ENCODE measurements around the gene TOM1. TPM values are rescaled to one million over a fixed set of nuclear protein-coding genes. Genes with fewer than 3 reads are reported as not detected.

TOM1 gene
- total RNA-seq, 2 experiments from 2014 or later = 211 to 219 TPM

DNA sequence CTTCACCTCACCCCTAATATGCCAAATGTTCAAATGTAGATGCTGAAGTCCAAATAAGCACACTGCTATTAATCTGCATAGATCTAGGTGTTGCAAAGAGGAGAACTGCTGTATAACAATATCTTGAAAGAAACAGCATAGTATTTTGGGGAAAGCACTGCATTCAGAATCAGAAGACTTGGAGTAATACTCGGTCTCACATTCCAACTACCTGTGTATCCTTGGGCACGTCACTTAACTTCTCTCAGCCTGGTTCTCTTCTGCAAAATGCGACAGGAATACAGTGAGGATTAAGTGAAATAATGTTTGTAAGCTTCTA lies 42.7 kb upstream of the TOM1 start:
- peak; percentile 6 for ATAC-seq (ENCODE audit: poor library complexity)
- Histone ChIP-seq H3K9me3 (ENCODE audit: control insufficient read depth in 1 of 2, insufficient read depth in 1 of 2, low read length in 2 of 2) (no peaks in the 10 kb centered on the region), H3K4me3 (ENCODE audit: low read length) (peak overlapping the region; percentile 72), H3K27ac (ENCODE audit: low read depth in 1 of 2, low read length in 2 of 2) (peak overlapping the region; percentile 21 to 60), H3K4me1 (ENCODE audit: insufficient read depth, low read length) (peaks cover 14% of the 10 kb centered on the region), H3K36me3 (ENCODE audit: insufficient read depth, low read length) (no peaks in the 10 kb centered on the region), H3K27me3 (ENCODE audit: control insufficient read depth in 1 of 2, insufficient read depth in 2 of 2, low read length in 2 of 2) (no peaks in the 10 kb centered on the region)
- H3K9me3 Mint-ChIP-seq = no peaks in the 10 kb centered on the region
- CTCF ChIA-PET = interaction anchor here (1.0 to 2.2 kb wide), 4 partner anchors 9 to 57 kb away, joined by 3 to 12 read pairs (median 4); partner anchors contain the start of gene TOM1
- H3K4me3 Mint-ChIP-seq = peak overlapping the region; percentile 93
- TF ChIP-seq, protein P1, sequence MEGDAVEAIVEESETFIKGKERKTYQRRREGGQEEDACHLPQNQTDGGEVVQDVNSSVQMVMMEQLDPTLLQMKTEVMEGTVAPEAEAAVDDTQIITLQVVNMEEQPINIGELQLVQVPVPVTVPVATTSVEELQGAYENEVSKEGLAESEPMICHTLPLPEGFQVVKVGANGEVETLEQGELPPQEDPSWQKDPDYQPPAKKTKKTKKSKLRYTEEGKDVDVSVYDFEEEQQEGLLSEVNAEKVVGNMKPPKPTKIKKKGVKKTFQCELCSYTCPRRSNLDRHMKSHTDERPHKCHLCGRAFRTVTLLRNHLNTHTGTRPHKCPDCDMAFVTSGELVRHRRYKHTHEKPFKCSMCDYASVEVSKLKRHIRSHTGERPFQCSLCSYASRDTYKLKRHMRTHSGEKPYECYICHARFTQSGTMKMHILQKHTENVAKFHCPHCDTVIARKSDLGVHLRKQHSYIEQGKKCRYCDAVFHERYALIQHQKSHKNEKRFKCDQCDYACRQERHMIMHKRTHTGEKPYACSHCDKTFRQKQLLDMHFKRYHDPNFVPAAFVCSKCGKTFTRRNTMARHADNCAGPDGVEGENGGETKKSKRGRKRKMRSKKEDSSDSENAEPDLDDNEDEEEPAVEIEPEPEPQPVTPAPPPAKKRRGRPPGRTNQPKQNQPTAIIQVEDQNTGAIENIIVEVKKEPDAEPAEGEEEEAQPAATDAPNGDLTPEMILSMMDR (IDR thresholded peaks at IDR 0.05) = no peak
- no peak for DNase-seq
- peak overlapping the region; percentile 94 for H3K27ac Mint-ChIP-seq
- H3K27me3 Mint-ChIP-seq = peaks cover 4% of the 10 kb centered on the region
- intact Hi-C loops (cut with DNase I, micrococcal nuclease) = loop anchor here (1.0 to 5.0 kb wide), 5 partner anchors 40 to 1520 kb away; partner anchors contain the start of genes TOM1 (in 2 of the 2) and IFT27 (in 1 of the 2)
- H3K4me1 Mint-ChIP-seq (ENCODE audit: low read depth) = peaks cover 31% of the 10 kb centered on the region
- POLR2A ChIA-PET = interaction anchor here (0.7 to 2.4 kb wide), 8 partner anchors 10 to 93 kb away, joined by 3 to 66 read pairs (median 10); partner anchors contain the start of gene TOM1
- peaks cover 7% of the 10 kb centered on the region for H3K36me3 Mint-ChIP-seq (ENCODE audit: low read depth)

DNA sequence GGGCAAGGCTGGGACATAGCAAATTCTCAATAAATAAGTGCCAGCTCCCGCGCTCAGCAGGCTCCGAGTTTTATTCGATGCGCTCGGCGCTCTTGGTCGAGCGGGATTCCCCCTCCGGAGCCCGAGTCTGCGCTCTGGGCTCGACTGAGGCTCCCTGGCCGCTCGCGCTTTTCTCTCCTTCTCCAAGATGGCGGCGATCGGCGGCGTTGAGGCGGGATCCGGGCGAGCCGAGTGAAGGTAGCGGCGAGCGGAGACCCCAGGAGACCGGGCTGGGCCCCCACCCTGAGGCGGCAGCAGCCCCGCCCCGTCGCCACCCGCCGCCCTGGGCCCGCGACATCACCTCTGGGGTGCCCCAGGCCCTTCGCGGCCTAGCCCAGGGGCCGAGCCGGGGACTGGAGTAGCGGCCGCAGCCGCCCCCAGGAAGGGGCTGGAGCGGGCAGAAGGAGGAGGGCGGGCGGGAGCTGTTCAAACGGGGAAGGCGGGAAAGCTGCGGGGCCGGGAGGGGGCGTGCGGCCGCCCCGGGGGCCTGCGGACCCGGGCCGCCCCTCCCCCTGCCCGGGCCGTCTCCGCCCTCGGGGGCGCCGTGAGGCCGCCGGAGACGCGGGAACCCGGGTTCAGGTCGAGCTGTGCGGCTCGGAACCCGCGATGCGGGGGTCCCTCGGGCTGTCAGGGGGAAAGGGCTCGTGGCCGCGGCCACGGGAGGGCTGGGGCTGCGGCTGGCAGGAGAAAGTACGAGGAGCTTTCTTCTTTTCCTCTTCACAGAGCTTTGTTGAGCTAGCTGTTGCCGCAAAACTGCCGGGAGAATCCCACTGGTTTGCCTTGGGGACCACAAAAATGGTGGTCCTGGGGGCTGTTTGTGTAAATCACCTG lies 42.1 kb upstream of the TOM1 start, which contains the start of gene HMGXB4:
HMGXB4 (plus strand) TSS at position 173 of the 870 bp plus-strand sequence. CDS start 4,898 bp downstream, outside the sequence.
- Mint-ChIP-seq H3K4me1 (ENCODE audit: low read depth) (peaks cover 31% of the 10 kb centered on the region), H3K27ac (peak within 1 kb of the TSS; percentile 94), H3K9me3 (no peaks in the 10 kb centered on the region), H3K27me3 (no peaks in the 10 kb centered on the region), H3K4me3 (peak within 1 kb of the TSS; percentile 94), H3K36me3 (ENCODE audit: low read depth) (peaks cover 13% of the 10 kb centered on the region)
- Histone ChIP-seq H3K27me3 (ENCODE audit: control insufficient read depth in 1 of 2, insufficient read depth in 2 of 2, low read length in 2 of 2) (no peaks in the 10 kb centered on the region), H3K36me3 (ENCODE audit: insufficient read depth, low read length) (peaks cover 5% of the 10 kb centered on the region), H3K4me1 (ENCODE audit: insufficient read depth, low read length) (peaks cover 14% of the 10 kb centered on the region), H3K9me3 (ENCODE audit: control insufficient read depth in 1 of 2, insufficient read depth in 1 of 2, low read length in 2 of 2) (no peaks in the 10 kb centered on the region), H3K4me3 (ENCODE audit: low read length) (peak within 1 kb of the TSS; percentile 72), H3K27ac (ENCODE audit: low read depth in 1 of 2, low read length in 2 of 2) (peak within 1 kb of the TSS; percentile 60 to 85)
- POLR2A ChIA-PET = interaction anchor here (0.6 to 2.4 kb wide), 11 partner anchors 10 to 93 kb away, joined by 3 to 66 read pairs (median 6); partner anchors contain the start of gene TOM1
- TF ChIP-seq, protein P1 (IDR thresholded peaks at IDR 0.05) = peak; percentile 15
- CTCF ChIA-PET = interaction anchor here (0.8 to 2.2 kb wide), 6 partner anchors 8 to 56 kb away, joined by 3 to 12 read pairs (median 4); partner anchors contain the start of gene TOM1
- DNase-seq = peak; percentile 77 to 94 (median 82)
- intact Hi-C loops (cut with DNase I, micrococcal nuclease) = loop anchor here (1.0 to 5.0 kb wide), 5 partner anchors 40 to 1520 kb away; partner anchors contain the start of genes TOM1 (in 2 of the 2) and IFT27 (in 1 of the 2)
- ATAC-seq (ENCODE audit: poor library complexity) = peak; percentile 93

DNA sequence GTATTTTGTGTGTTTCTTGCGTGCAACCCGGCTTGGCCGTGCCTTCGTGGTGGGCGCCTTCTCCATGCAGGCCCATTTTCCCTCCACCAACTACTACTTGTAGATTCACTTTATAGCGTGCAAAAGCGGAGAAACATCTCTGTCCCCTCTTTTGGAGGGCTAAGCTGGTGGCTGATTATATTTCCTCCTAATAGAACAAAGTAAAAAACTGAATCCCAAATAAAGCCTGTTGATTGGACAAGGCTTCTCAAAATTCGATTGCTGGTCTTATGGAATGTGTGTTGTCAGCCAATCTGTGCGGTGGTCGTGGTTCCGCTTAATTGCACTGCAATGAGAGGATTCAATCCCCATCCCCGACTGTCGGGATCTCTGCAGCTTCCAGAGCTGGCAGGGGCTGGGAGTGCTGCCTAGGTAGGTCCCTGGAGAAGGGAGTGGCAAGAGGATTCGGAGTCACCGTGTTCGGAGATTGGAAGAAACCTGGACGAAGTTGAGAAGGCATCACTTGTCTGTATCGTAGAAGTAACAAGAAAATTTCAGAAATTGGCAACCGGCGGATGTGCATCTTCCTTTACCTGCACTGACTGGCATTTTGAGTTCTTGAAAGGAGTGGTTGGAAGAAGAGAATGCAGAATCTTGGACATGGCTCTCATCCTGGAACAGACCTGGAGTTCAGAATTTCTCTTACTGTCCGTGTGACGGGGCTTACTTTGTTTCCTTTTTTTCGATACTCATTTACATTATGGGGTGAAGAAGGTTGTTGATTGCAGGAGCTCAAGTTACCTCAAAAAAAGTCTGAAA lies 41.3 kb upstream of the TOM1 start:
- Mint-ChIP-seq H3K27me3 (no peaks in the 10 kb centered on the region), H3K27ac (peak overlapping the region; percentile 84), H3K36me3 (ENCODE audit: low read depth) (peaks cover 21% of the 10 kb centered on the region), H3K4me1 (ENCODE audit: low read depth) (peaks cover 31% of the 10 kb centered on the region), H3K9me3 (no peaks in the 10 kb centered on the region), H3K4me3 (peak overlapping the region; percentile 94)
- CTCF ChIA-PET = interaction anchor here (0.8 to 2.2 kb wide), 6 partner anchors 8 to 55 kb away, joined by 3 to 12 read pairs (median 4); partner anchors contain the start of gene TOM1
- POLR2A ChIA-PET = interaction anchor here (0.6 to 2.4 kb wide), 9 partner anchors 9 to 92 kb away, joined by 3 to 66 read pairs (median 7); partner anchors contain the start of gene TOM1
- Histone ChIP-seq H3K4me1 (ENCODE audit: insufficient read depth, low read length) (peaks cover 14% of the 10 kb centered on the region), H3K36me3 (ENCODE audit: insufficient read depth, low read length) (peaks cover 13% of the 10 kb centered on the region), H3K27me3 (ENCODE audit: control insufficient read depth in 1 of 2, insufficient read depth in 2 of 2, low read length in 2 of 2) (no peaks in the 10 kb centered on the region), H3K9me3 (ENCODE audit: control insufficient read depth in 1 of 2, insufficient read depth in 1 of 2, low read length in 2 of 2) (no peaks in the 10 kb centered on the region), H3K27ac (ENCODE audit: low read depth in 1 of 2, low read length in 2 of 2) (no peak overlapping the region), H3K4me3 (ENCODE audit: low read length) (peak overlapping the region; percentile 72)
- intact Hi-C loops (cut with DNase I, micrococcal nuclease) = loop anchor here (5.0 kb wide), 4 partner anchors 39 to 1519 kb away; partner anchors contain the start of genes IFT27 (in 1 of the 2) and TOM1 (in 1 of the 2)
- ATAC-seq (ENCODE audit: poor library complexity) = no peak
- peak in 2 of 14 experiments; percentile 6 to 24 for DNase-seq
- TF ChIP-seq, protein P1 (IDR thresholded peaks at IDR 0.05) = no peak

Data from CD4-positive, alpha-beta T cell (primary cell).